Body of pancreas (tissue), 4 donors: Measurements from ENCODE around the gene DHX36. TPM values are rescaled to one million over a fixed set of nuclear protein-coding genes. Genes with fewer than 3 reads are reported as not detected.

Experiments used
- ATAC-seq: fragments of 150-250 bp; one replicate; pipeline ENCODE4 v1.9.1; 2016
- DNase-seq, 4 donors: peaks; one replicate each; pipeline ENCODE4 v3.0.0-alpha.2; 2019
- H3K27ac ChIP-seq, 4 donors: fragments of 200-600 bp; sonication (generic); 1 replicate in 3 of 4; 2 replicates in 1 of 4; pipeline versions ENCODE4 v1.5.1 to v1.6.1; 2016 to 2019; ENCODE audit warnings: mild to moderate bottlenecking in 1 of 4, mixed read lengths in 1 of 4, moderate library complexity in 1 of 4
- H3K27me3 ChIP-seq, 2 donors: fragments of 200-600 bp; sonication (generic); one replicate each; pipeline ENCODE4 v1.6.0; 2016; ENCODE audit warnings: mild to moderate bottlenecking in 1 of 2
- H3K36me3 ChIP-seq, 2 donors: fragments of 200-600 bp; sonication (generic); replicated peaks in 1 of 2; 2 replicates each; pipeline ENCODE4 v1.5.1; 2016; ENCODE audit warnings: low read depth in 2 of 2; ENCODE audit not compliant: insufficient read depth in 1 of 2
- H3K4me1 ChIP-seq: fragments of 200-600 bp; sonication (generic); one replicate; pipeline ENCODE4 v1.6.0; 2016
- H3K4me3 ChIP-seq, 2 donors: fragments of 200-600 bp; sonication (generic); 1 replicate in 1 of 2; 2 replicates in 1 of 2; pipeline ENCODE4 v1.5.1; 2016 to 2019
- H3K9me3 ChIP-seq, 3 donors: fragments of 200-600 bp; sonication (generic); 1 replicate in 2 of 3; 2 replicates in 1 of 3; pipeline ENCODE4 v1.5.1; 2016
- POLR2A ChIP-seq, 3 donors: fragments of 450-650 bp; IDR thresholded peaks; one replicate each; pipeline ENCODE4 v1.6.1; 2016; ENCODE audit warnings: antibody characterized with exemption in 3 of 3, mild to moderate bottlenecking in 2 of 3
- WGBS, 2 donors: methylation state at CpG; one replicate each; pipeline ENCODE4 v1.1.5; 2017; 5-methylcytosine and 5-hydroxymethylcytosine counted together
- intact Hi-C: fragments of 100-400 bp; cut with DNase I; formaldehyde crosslinking; loops from one replicate; pipeline ENCODE4 v1.15.1; 2023
- total RNA-seq, 2 donors: library from RNA; depleted of rRNA; stranded (reverse); fragments of >200 nt; gene quantifications; one replicate each; pipeline ENCODE4 v1.1.0, GENCODE V29; 2016
- TF ChIP-seq, protein P1 (sequence below), 7 experiments: fragments of 450-650 bp in 4 of 7; fragments of 200-600 bp in 3 of 7; sonication (generic) in 3 of 7; IDR thresholded peaks; one replicate each; pipeline ENCODE4 v1.5.1; 2016 to 2019; ENCODE audit warnings: antibody characterized with exemption in 7 of 7

Gene DHX36, protein sequence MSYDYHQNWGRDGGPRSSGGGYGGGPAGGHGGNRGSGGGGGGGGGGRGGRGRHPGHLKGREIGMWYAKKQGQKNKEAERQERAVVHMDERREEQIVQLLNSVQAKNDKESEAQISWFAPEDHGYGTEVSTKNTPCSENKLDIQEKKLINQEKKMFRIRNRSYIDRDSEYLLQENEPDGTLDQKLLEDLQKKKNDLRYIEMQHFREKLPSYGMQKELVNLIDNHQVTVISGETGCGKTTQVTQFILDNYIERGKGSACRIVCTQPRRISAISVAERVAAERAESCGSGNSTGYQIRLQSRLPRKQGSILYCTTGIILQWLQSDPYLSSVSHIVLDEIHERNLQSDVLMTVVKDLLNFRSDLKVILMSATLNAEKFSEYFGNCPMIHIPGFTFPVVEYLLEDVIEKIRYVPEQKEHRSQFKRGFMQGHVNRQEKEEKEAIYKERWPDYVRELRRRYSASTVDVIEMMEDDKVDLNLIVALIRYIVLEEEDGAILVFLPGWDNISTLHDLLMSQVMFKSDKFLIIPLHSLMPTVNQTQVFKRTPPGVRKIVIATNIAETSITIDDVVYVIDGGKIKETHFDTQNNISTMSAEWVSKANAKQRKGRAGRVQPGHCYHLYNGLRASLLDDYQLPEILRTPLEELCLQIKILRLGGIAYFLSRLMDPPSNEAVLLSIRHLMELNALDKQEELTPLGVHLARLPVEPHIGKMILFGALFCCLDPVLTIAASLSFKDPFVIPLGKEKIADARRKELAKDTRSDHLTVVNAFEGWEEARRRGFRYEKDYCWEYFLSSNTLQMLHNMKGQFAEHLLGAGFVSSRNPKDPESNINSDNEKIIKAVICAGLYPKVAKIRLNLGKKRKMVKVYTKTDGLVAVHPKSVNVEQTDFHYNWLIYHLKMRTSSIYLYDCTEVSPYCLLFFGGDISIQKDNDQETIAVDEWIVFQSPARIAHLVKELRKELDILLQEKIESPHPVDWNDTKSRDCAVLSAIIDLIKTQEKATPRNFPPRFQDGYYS
- total RNA-seq = 10 to 100 TPM; 30.6 to 58.3 TPM

DNA sequence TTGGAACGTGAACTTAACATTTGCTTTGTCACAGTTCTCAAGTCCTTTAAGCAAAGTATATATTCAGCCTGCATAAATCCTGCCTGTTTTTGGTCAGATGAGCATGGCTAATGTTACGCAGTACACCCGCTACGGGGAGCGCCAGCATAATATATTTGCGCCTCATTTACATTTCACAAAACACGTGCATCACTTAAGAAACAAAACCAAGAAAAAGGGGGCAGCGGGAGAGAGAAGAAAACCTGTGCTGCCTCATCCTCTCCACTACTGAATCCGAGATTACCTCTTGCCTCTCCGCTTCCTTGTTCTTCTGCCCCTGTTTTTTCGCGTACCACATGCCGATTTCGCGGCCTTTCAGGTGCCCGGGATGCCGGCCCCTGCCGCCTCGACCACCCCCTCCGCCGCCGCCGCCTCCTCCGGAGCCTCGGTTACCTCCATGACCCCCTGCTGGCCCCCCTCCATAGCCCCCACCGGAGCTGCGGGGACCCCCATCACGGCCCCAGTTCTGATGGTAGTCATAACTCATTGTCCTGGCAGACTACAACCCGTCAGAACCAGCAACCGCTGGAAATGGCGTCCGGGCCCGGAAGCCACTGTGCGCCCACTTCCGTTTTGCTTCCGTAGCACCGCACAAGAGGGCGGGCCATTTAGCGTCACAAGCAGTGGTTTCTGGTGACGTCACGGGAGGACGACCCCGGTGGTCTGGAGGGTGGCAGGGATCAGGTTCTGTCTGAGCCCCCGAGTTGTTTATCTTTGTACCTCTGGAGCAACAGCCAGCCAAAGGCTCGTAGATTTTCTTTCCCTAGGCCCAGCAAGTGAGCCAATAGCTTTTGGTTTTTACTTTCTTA, at the start of gene DHX36:
DHX36 (minus strand) TSS at position 597 of the 848 bp plus-strand sequence; CDS start at position 526, 71 bp downstream.
- intact Hi-C loops = no loop called here
- peak within 1 kb of the TSS; percentile 52 to 92 for H3K4me3 ChIP-seq
- DNase-seq = peak; percentile 86 to 91 (median 88)
- peak; percentile 96 for ATAC-seq
- peak; percentile 24 to 81 (median 79) for TF ChIP-seq POLR2A (IDR thresholded peaks at IDR 0.05)
- TF ChIP-seq, protein P1, sequence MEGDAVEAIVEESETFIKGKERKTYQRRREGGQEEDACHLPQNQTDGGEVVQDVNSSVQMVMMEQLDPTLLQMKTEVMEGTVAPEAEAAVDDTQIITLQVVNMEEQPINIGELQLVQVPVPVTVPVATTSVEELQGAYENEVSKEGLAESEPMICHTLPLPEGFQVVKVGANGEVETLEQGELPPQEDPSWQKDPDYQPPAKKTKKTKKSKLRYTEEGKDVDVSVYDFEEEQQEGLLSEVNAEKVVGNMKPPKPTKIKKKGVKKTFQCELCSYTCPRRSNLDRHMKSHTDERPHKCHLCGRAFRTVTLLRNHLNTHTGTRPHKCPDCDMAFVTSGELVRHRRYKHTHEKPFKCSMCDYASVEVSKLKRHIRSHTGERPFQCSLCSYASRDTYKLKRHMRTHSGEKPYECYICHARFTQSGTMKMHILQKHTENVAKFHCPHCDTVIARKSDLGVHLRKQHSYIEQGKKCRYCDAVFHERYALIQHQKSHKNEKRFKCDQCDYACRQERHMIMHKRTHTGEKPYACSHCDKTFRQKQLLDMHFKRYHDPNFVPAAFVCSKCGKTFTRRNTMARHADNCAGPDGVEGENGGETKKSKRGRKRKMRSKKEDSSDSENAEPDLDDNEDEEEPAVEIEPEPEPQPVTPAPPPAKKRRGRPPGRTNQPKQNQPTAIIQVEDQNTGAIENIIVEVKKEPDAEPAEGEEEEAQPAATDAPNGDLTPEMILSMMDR (IDR thresholded peaks at IDR 0.05) = peak in 1 of 7 experiments; percentile 9
- H3K4me1 ChIP-seq = peaks cover 34% of the 10 kb centered on the region
- no peaks in the 10 kb centered on the region for H3K9me3 ChIP-seq
- 0% methylated on average over 38 to 45 of the region's 45 CpGs for WGBS, 2 donors
- H3K36me3 ChIP-seq = no peaks in the 10 kb centered on the region
- peak within 1 kb of the TSS; percentile 66 to 93 (median 80) for H3K27ac ChIP-seq
- H3K27me3 ChIP-seq = no peaks in the 10 kb centered on the region

DNA sequence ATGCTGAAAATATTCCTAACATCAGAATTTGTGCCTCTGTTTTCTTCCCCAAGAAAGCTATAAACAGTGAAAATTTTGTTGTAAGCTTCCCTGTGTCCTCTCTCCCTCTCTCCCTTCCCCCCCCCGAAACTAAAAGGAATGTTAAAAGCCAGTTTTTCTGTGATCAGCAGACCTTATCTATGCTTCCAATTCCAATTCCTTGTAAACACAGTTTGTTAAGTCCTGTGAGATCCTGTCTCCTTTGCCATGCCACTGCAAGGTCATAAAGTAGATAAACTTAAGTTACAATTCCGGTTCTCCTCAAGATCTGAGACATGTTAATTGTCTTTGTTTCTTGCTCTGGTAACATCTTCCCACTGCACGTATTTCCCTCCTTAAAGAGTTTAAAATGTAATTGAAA, 42.9 kb upstream of the DHX36 start:
- ATAC-seq (no peak), DNase-seq (no peak)
- intact Hi-C loops = no loop called here
- H3K4me1 ChIP-seq = no peaks in the 10 kb centered on the region
- H3K9me3 ChIP-seq = no peaks in the 10 kb centered on the region
- H3K4me3 ChIP-seq = no peak overlapping the region
- TF ChIP-seq, protein P1 (IDR thresholded peaks at IDR 0.05) = no peak
- no peak for TF ChIP-seq POLR2A (IDR thresholded peaks at IDR 0.05)
- H3K27ac ChIP-seq = no peak overlapping the region
- H3K36me3 ChIP-seq = no peaks in the 10 kb centered on the region
- H3K27me3 ChIP-seq = no peaks in the 10 kb centered on the region
- 4 to 6% methylated on average over 3 of the region's 3 CpGs for WGBS, 2 donors

DNA sequence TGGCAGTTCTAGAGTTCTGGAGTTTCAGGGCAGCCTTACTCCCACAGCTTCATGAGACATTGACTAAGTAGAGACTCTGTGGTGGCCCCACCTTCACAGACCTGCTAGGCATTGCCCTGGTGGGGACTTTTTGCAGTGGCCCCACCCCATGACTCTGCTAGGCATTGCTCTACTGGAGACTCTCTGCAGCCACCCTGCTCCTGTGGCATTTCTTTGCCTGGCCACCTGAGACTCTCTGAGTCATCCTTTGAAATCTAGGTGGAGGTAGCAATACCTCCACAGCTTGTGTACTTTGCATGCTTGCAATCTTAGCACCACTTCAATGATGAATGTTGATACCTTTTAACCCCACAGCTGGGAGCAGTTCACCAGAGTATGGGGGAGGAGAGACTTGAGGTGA, 40.6 kb upstream of the DHX36 start:
- intact Hi-C loops = no loop called here
- no peaks in the 10 kb centered on the region for H3K27me3 ChIP-seq
- TF ChIP-seq, protein P1 (IDR thresholded peaks at IDR 0.05) = no peak
- TF ChIP-seq POLR2A (IDR thresholded peaks at IDR 0.05) = no peak
- H3K36me3 ChIP-seq = no peaks in the 10 kb centered on the region
- no peak overlapping the region for H3K4me3 ChIP-seq
- H3K27ac ChIP-seq = no peak overlapping the region
- ATAC-seq (no peak), DNase-seq (no peak)
- H3K9me3 ChIP-seq = no peaks in the 10 kb centered on the region
- no peaks in the 10 kb centered on the region for H3K4me1 ChIP-seq

DNA sequence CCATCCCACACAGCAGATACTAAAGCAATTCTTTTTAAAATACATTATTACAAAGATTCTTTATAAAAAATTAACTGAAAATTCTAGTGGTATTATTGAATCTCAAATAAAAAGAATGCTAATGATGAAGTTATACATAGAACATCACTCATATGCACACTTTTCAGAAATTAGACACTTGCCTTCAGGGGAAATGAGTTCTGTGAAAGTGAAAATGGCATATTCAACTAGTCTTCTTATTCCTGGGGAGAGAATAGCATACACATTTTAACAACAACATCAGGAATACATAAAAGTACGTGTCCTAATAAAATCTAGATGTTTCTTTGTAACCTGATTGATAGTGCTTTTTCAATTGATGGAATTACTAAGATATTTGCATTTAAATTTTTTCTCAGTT, 36.8 kb upstream of the DHX36 start:
- DNase-seq (no peak), ATAC-seq (no peak)
- Histone ChIP-seq H3K4me3 (no peak overlapping the region), H3K36me3 (no peaks in the 10 kb centered on the region), H3K9me3 (no peaks in the 10 kb centered on the region), H3K27ac (no peak overlapping the region), H3K4me1 (no peaks in the 10 kb centered on the region), H3K27me3 (no peaks in the 10 kb centered on the region)
- no peak for TF ChIP-seq POLR2A (IDR thresholded peaks at IDR 0.05)
- TF ChIP-seq, protein P1 (IDR thresholded peaks at IDR 0.05) = no peak
- intact Hi-C loops = no loop called here
- WGBS, 2 donors = 34 to 47% methylated on average over 1 of the region's 1 CpG
